Measurements from ENCODE around the gene MTA2.
"Not testable (repeated sequence)": the region's sequence is repeated elsewhere in the genome, so short reads cannot be mapped to it uniquely, and the experiment has no call there.

MTA2 gene

DNA sequence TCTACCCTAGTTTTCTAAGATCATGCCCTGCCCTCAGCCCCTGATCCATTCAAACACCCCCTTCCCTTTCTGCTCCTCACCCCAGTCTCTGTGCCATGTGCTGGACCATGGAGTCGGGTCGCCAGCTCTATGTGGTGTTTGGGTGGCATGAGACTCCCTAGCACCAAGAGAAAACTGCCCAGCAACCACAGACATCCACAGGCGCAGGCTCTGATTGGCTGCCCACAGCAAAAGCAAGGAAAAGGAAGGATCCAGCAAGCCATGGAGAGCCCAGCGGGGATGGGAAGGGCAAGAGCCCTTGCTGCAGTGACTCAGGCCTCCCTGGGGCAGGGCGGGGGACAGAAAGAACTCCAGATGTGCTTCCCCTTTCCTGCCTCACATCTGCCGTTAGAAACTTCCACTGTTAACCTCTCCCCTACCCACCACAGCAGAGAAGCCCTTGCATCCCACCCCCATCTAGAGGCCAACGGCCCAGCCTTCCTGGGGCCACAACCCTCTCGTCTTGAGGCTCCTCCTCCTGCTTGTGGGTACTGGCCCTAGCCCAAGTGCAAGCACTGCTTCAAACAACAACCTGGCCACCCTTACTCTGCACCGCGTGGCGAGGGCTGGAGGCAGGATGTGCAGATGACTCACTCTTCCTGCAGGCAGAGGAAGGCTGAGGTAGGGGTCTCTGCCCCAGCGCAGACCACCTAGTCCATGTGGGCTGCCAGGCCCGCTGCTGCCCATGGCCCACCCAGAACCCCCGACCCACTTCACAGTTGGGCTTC lies 45.4 kb downstream of the MTA2 start:
- Histone ChIP-seq H3K36me3 (ENCODE audit: control insufficient read depth, insufficient read depth, low read length) (peaks cover 21% of the 10 kb centered on the region), H3K4me3 (ENCODE audit: insufficient read depth, low read depth, low read length) (no peak overlapping the region), H3K9me3 (ENCODE audit: control insufficient read depth, low read length) (no peaks in the 10 kb centered on the region), H3K27ac (ENCODE audit: insufficient read depth, low read depth, low read length, poor library complexity, severe bottlenecking) (peak overlapping the region; percentile 85), H3K27me3 (ENCODE audit: control insufficient read depth, insufficient read depth, low read length, poor library complexity, severe bottlenecking) (no peaks in the 10 kb centered on the region), H3K4me1 (ENCODE audit: control insufficient read depth, insufficient read depth, low read length) (peaks cover 66% of the 10 kb centered on the region)
- WGBS, 2 experiments: 48 to 53% methylated on average over 14 of the region's 14 CpGs

DNA sequence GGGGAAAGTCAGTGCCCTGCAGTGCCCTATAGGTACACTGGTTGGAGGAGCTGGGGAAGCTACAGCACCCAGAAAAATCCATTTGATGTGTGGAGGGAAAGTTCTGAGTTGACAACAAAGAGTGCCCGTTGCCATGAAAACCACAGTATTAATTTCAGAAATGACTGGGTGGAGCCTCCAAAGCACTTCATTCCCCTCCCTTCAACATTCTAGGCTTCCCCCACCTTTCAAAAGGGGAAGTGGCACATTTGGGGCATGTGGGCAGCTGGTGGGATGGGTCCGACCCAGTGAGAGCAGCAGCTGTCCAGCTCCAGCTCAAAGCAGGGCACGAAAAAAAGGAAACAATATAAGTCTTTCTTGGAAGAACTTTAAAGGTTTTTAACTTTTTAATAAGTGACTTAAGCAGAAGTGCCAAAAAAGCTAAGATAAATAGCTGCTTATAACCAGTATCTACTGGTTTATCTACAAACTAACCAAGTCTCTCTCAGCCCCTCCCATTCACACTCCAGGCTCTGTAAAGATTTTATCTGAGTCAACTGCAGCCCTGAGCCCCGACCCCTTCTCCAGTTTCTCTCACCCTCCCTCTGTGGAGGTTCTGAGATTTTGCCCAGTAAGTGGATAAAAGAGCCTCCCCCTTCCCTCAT lies 46.1 kb downstream of the MTA2 start:
- Histone ChIP-seq H3K27ac (ENCODE audit: insufficient read depth, low read depth, low read length, poor library complexity, severe bottlenecking) (peak overlapping the region; percentile 85), H3K4me3 (ENCODE audit: insufficient read depth, low read depth, low read length) (no peak overlapping the region), H3K4me1 (ENCODE audit: control insufficient read depth, insufficient read depth, low read length) (peaks cover 62% of the 10 kb centered on the region), H3K27me3 (ENCODE audit: control insufficient read depth, insufficient read depth, low read length, poor library complexity, severe bottlenecking) (no peaks in the 10 kb centered on the region), H3K36me3 (ENCODE audit: control insufficient read depth, insufficient read depth, low read length) (peaks cover 21% of the 10 kb centered on the region), H3K9me3 (ENCODE audit: control insufficient read depth, low read length) (no peaks in the 10 kb centered on the region)
- 79 to 85% methylated on average over 4 of the region's 4 CpGs for WGBS, 2 experiments

- peaks cover 16% of the 10 kb centered on the region for H3K36me3 ChIP-seq (ENCODE audit: control insufficient read depth, insufficient read depth, low read length)
- H3K4me1 ChIP-seq (ENCODE audit: control insufficient read depth, insufficient read depth, low read length): peaks cover 53% of the 10 kb centered on the region
- no peaks in the 10 kb centered on the region for H3K27me3 ChIP-seq (ENCODE audit: control insufficient read depth, insufficient read depth, low read length, poor library complexity, severe bottlenecking)
- peak overlapping the region; percentile 56 for H3K27ac ChIP-seq (ENCODE audit: insufficient read depth, low read depth, low read length, poor library complexity, severe bottlenecking)
- 88% methylated on average over 7 of the region's 7 CpGs for WGBS, 2 experiments
- H3K4me3 ChIP-seq (ENCODE audit: insufficient read depth, low read depth, low read length): no peak overlapping the region
- H3K9me3 ChIP-seq (ENCODE audit: control insufficient read depth, low read length): no peaks in the 10 kb centered on the region
Observed at GRCh38 chr11:62554387-62555167, 47.1 kb downstream of the MTA2 start.

DNA sequence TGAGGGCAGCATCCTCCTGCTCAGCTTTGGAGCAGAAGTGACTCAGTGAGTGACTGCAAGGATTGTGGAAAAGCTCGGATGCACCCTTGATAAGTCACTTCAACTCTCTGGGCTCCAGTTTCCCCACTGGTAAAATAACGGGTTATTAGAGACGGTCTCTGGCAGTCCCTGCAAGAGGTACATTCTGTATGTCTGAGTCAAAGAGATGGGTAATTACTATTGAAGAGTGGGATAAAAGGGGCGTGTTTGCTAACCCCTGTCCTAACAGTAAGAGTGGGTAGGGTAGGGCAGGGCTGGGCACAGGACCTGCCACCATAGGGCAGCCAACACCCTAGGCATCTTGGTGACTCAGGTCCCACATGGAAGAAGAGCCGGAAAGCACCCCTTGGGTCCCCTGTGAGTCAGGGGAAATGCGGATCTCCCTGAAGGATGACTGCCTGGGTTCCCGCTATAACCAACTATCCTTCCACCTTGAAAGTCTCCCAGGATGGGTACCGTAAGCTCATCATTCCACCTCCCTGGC lies 47.8 kb downstream of the MTA2 start:
- Histone ChIP-seq H3K27ac (ENCODE audit: insufficient read depth, low read depth, low read length, poor library complexity, severe bottlenecking) (peak overlapping the region; percentile 98), H3K4me1 (ENCODE audit: control insufficient read depth, insufficient read depth, low read length) (peaks cover 53% of the 10 kb centered on the region), H3K36me3 (ENCODE audit: control insufficient read depth, insufficient read depth, low read length) (peaks cover 9% of the 10 kb centered on the region), H3K4me3 (ENCODE audit: insufficient read depth, low read depth, low read length) (no peak overlapping the region), H3K27me3 (ENCODE audit: control insufficient read depth, insufficient read depth, low read length, poor library complexity, severe bottlenecking) (peaks cover under 1% of the 10 kb centered on the region), H3K9me3 (ENCODE audit: control insufficient read depth, low read length) (no peaks in the 10 kb centered on the region)
- 86 to 89% methylated on average over 8 of the region's 8 CpGs for WGBS, 2 experiments

- H3K4me3 ChIP-seq (ENCODE audit: insufficient read depth, low read depth, low read length): no peak overlapping the region
- H3K27ac ChIP-seq (ENCODE audit: insufficient read depth, low read depth, low read length, poor library complexity, severe bottlenecking): peak overlapping the region; percentile 98
- H3K27me3 ChIP-seq (ENCODE audit: control insufficient read depth, insufficient read depth, low read length, poor library complexity, severe bottlenecking): peaks cover 7% of the 10 kb centered on the region
- H3K9me3 ChIP-seq (ENCODE audit: control insufficient read depth, low read length): no peaks in the 10 kb centered on the region
- peaks cover 3% of the 10 kb centered on the region for H3K36me3 ChIP-seq (ENCODE audit: control insufficient read depth, insufficient read depth, low read length)
- 19 to 23% methylated on average over 15 of the region's 15 CpGs for WGBS, 2 experiments
- peaks cover 59% of the 10 kb centered on the region for H3K4me1 ChIP-seq (ENCODE audit: control insufficient read depth, insufficient read depth, low read length)
Observed at GRCh38 chr11:62553080-62553838, 48.4 kb downstream of the MTA2 start.

DNA sequence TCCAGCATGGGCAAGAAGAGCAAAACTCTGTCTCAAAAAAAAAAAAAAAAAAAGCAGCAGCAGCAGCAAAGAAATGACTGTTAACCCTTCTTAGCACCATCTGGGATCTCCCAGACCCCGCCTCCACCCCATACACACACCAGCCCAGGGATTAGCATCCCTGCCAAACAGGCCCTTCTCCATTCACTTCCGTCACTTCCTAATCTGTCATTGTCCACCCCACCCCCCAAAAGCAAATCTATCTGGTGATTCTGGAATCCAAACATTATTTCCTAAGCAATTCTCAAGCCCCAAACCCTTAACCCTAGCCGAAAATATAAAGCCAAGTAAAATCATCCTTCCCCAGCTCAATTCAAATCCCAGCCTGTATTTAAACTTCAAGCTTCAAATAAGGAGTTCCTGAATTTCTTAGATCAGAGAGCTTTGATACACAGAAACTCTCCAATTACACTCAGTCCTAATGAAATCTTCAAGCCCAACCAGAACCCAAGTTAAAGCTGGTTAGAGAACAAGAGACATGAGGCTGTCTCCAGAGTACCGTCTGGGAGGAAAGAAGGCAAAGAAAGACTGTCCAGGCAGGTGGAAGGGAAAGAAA lies 49.1 kb downstream of the MTA2 start:
- Histone ChIP-seq H3K27me3 (ENCODE audit: control insufficient read depth, insufficient read depth, low read length, poor library complexity, severe bottlenecking) (peaks cover 13% of the 10 kb centered on the region), H3K4me1 (ENCODE audit: control insufficient read depth, insufficient read depth, low read length) (peaks cover 64% of the 10 kb centered on the region), H3K36me3 (ENCODE audit: control insufficient read depth, insufficient read depth, low read length) (no peaks in the 10 kb centered on the region), H3K4me3 (ENCODE audit: insufficient read depth, low read depth, low read length) (no peak overlapping the region), H3K27ac (ENCODE audit: insufficient read depth, low read depth, low read length, poor library complexity, severe bottlenecking) (peak overlapping the region; percentile 98), H3K9me3 (ENCODE audit: control insufficient read depth, low read length) (no peaks in the 10 kb centered on the region)
- WGBS, 2 experiments: 48 to 57% methylated on average over 4 of the region's 4 CpGs

GRCh38 chr11:62550478-62550877 lies 51.2 kb downstream of the MTA2 start:
- H3K36me3 ChIP-seq (ENCODE audit: control insufficient read depth, insufficient read depth, low read length); H3K9me3 ChIP-seq (ENCODE audit: control insufficient read depth, low read length); H3K4me3 ChIP-seq (ENCODE audit: insufficient read depth, low read depth, low read length); H3K27ac ChIP-seq (ENCODE audit: insufficient read depth, low read depth, low read length, poor library complexity, severe bottlenecking): not testable (repeated sequence)
- Histone ChIP-seq H3K4me1 (ENCODE audit: control insufficient read depth, insufficient read depth, low read length) (peaks cover 49% of the 10 kb centered on the region), H3K27me3 (ENCODE audit: control insufficient read depth, insufficient read depth, low read length, poor library complexity, severe bottlenecking) (peaks cover 32% of the 10 kb centered on the region)
- WGBS, 2 experiments: 94 to 95% methylated on average over 2 of the region's 2 CpGs

DNA sequence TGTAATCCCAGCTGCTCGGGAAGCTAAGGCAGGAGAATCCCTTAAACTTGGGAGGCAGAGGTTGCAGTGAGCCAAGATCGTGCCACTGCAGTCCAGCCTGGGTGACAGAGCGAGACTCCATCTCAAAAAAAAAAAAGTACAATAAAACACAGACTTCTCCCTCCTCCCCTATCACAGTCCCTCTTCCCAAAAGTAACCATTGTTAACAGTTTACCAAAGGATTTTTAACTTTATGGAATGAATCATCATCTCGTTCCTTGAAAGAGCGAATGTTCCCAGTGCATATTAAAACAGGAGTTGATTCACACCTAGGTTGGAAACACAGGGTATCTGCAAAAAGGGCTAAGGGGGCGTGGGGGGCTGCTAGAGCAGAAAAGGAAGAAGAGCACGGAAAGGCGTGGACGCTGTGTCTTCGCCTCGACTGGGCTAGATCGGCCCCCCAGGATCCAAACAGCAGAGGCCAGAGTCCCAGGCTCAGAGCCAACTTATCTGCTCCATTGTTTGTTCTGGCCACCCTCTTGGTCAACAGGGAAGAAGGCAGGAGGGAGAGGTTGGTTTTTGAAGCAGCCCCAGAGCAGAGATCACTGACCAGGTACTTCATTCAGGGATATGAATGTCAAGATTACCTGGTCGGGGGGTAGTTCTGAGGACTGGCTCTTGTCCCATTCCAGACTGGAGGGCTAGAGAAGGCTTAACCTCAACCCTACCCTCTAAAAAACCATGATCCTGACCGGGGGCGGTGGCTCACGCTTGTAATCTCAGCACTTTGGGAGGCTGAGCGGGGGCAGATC lies 52.9 kb downstream of the MTA2 start:
- WGBS, 2 experiments: 85 to 91% methylated on average over 17 of the region's 17 CpGs
- H3K4me1 ChIP-seq (ENCODE audit: control insufficient read depth, insufficient read depth, low read length): peaks cover 37% of the 10 kb centered on the region
- H3K4me3 ChIP-seq (ENCODE audit: insufficient read depth, low read depth, low read length): no peak overlapping the region
- no peak overlapping the region for H3K27ac ChIP-seq (ENCODE audit: insufficient read depth, low read depth, low read length, poor library complexity, severe bottlenecking)
- peaks cover 50% of the 10 kb centered on the region for H3K27me3 ChIP-seq (ENCODE audit: control insufficient read depth, insufficient read depth, low read length, poor library complexity, severe bottlenecking)
- H3K9me3 ChIP-seq (ENCODE audit: control insufficient read depth, low read length): no peaks in the 10 kb centered on the region
- H3K36me3 ChIP-seq (ENCODE audit: control insufficient read depth, insufficient read depth, low read length): no peaks in the 10 kb centered on the region
